NCI-H82 treated with DMSO at 0.1 percent for 48 hours (cell line): ENCODE measurements around the gene SLC9A9.

Experiments used
- DNase-seq: peaks from one replicate; lab custom pipeline; 2025; ENCODE audit not compliant: unreplicated experiment; lab: John Stamatoyannopoulos, UW

SLC9A9 gene

DNA sequence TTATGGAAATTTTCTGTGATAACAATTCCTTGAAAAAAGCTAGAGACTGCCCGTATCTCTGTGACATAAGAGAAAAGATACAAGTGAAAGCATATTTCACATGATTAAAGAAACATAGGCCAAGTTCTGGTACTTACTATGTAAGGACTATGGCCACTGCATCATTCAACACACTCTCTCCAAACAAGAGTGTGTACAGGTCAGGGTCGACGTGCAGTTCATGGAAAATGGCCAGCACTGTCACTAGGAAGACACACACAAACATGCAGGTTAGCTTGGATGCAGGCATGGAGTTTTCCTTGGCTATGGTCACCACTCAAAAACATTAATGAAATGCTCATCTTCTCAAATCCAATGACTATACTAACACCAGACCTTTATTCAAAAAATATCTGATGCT is 196.2 kb downstream of the SLC9A9 start:
- no peak for DNase-seq

- DNase-seq = no peak
Measured at GRCh38 chr3:143650827-143651226, 197.4 kb downstream of the SLC9A9 start.

- no peak for DNase-seq
Measured at GRCh38 chr3:143650120-143650519, 198.1 kb downstream of the SLC9A9 start.

DNA sequence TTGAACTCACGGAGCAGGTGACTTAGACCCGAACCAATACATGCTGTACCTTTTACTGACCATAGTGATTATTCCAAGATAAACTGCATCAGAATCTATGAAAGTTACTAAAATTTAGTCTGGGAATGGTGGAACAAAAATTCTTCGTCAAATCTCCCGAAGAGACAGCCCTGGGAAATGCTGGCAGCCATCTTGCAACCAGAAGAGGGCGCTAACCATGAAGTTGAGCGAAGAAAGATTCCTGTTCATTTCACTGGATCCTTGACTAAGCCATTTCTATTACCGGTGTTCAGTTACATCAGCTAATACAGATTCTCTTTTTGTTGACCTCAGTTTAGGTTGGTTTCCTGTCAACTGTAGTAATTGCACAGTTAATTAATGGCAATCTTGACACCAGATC is 199.6 kb downstream of the SLC9A9 start:
- no peak for DNase-seq

DNA sequence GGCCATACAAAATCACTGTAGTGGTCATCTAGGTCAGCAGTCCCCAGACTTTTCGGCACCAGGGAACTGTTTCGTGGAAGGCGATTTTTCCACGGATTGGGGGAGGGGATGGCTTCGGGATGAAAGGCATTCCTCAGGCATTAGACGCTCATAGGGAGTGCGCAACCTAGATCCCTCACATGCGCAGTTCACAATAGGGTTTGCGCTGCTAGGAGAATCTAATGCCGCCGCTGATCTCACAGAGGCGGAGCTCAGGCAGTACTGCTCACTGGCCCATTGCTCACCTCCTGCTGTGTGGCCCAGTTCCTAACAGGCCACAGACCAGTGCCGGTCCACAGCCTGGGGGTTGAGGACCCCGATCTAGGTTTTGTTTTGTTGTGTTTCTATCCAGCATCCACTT is 200.1 kb downstream of the SLC9A9 start:
- no peak for DNase-seq

- no peak for DNase-seq
Measured at GRCh38 chr3:143644370-143645089, 203.7 kb downstream of the SLC9A9 start.

DNA sequence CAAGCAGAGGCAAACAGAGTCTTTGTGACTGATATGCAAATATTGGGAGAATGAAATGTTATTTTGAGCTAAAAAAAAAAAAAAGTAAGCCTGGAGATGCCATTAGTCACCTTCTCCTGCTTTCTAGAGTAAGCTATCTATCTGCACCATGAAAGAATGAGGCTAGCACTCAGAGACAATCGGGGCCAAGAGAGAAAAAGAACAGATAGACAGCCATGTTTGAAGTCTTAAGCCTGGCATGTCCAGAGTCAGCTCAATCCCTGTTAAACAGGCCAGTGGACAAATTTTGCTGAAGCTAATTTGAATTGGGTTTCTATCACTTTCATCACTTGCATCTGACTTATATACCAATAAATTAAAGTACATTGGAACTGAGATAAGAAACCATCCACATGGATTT is 204.4 kb downstream of the SLC9A9 start:
- no peak for DNase-seq

DNA sequence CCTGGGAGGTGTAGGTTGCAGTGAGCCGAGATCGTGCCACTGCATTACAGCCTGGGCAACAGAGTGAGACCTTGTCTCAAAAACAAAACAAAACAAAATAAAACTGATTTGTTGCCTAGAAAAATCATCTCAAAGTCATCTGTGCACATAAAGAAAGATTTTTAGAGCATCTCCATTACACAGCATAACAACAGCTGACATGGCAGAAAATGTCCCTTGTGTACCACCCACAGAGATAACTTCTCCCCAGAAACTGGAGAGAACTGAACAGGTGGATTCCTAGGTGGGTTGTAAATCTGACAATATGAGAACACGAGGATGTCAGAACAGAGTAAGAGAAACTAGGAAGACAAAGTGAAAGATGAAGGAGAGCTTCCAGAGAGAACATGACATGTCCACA is 207.5 kb downstream of the SLC9A9 start:
- DNase-seq = no peak

DNA sequence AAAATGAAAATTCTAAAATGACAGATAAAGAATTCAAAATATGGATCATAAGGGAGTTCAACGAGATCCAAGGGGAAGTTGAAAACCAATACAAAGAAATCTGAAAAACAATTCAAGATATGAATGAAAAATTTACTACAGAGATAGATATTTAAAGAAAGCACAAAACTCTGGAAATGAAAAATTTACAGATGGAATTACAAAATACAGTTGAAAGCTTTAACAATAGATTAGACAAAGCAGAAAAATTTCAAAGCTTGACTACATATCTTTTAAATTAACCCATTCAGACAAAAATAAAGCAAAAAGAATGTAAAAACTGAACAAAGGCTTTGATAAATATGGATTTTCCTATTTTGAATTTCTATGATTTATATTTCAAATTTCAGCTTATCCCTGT is 211.1 kb downstream of the SLC9A9 start:
- DNase-seq = no peak

DNA sequence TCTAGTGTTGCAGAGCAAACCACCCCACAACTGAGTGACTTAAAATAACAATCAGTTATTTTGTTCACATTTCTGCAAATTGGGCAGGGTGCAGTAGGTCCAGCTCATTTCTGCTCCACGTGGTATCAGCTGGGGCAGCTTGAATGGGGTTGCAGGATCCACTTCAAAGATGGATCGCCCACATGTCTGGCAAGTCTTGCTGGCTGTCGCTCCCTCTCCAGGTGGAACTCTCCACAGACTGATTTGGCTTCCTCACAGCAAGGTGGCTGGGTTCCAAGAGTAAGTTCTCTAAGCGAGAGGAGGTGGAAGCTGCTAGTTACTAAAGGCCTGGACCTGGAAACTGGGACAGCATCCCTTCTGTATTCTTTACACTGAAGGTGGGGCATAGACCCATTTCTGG is 213.3 kb downstream of the SLC9A9 start:
- DNase-seq = no peak

DNA sequence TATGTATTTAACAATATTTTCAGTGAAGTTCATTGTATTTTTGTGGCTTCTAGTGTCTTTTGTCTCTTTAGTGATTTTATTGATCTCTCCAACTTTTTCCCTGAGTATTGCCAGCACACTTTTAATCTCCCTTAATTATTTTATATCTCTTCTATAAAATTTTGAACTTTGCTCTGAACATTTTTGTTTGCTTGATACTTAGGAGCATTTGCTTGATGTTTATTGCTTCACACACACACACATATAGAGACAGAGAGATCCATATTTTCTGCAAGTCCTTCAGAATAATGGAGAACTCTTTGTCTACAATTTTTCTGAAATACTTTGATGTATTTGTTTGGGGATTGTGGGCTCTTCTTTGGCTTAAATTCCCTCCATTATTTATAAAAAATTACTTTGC is 213.8 kb downstream of the SLC9A9 start:
- no peak for DNase-seq

DNA sequence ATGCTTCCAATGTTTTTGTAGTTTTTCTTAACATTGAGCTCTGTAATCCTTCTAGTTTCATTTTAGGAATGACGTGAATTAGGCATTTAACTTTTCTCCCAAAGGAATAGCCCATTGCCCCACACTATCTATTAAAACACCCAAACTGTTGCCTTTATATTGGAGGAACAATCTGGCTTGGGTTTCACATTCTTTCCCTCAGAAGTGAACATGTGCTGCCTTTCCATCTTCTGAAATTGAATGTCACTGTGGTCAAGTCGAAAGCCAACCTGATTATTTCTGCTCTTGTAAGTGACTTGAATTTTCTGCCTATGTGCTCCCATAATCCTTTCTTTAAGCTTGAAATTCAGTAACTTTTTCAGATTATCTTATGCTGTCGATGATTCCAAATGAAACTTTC is 214.5 kb downstream of the SLC9A9 start:
- DNase-seq = no peak

DNA sequence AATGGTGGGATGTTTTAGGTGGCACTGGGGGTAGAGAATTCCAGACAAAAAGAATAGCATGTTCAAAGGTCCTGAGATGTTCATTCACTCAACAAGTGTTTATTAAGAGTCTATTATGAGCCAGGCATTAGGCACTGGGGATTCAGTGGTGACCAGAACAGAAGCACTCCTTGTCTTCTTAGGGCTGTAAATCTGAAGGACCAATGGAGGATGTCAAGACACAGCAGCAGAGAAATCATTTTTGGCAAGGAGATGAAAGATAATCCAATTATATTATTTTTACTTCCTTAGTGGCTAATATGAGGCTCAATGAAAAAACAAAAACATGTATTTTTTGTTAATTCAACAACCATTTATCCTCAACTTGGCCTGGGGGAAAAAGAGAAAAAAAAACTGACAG is 218.5 kb downstream of the SLC9A9 start:
- no peak for DNase-seq

DNA sequence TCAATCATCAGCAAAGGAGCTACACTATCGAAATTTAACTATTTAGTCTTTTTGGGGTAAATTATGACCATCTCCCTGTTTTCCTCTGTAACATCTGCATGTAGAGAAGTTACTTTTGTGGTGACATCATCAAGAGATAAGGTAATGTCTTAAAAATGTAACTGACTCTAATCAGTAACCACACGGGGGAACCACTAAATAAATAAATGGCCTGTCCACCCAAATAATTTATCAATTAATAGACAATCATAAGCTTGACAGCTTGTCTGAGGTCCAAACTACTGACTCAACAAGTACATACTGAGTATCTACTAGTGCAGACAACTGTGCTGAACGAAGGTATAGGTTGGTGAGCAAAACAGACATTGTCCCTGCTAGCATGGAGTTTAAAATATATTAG is 219.3 kb downstream of the SLC9A9 start:
- DNase-seq = no peak

DNA sequence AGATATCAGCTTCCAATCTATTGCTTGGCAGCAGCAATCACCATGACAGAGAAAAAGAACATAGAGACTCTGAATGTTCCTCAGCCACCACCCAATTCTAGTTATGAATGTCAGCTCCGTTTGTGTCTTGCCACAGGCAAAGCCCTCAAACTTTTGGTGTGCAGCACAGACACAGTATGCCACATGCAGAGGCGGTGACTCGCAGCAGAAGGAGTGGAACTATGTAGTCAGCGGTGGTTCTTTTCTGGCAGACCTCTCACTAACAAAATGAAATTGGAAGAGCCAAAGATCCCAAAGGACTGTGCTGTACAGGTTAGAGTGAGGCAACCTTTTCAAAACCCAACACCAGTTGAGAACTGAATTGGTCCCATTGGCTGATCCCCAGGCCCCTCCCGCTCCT is 220.9 kb downstream of the SLC9A9 start:
- DNase-seq = no peak

- DNase-seq = no peak
Measured at GRCh38 chr3:143619231-143619630, 229.0 kb downstream of the SLC9A9 start.

DNA sequence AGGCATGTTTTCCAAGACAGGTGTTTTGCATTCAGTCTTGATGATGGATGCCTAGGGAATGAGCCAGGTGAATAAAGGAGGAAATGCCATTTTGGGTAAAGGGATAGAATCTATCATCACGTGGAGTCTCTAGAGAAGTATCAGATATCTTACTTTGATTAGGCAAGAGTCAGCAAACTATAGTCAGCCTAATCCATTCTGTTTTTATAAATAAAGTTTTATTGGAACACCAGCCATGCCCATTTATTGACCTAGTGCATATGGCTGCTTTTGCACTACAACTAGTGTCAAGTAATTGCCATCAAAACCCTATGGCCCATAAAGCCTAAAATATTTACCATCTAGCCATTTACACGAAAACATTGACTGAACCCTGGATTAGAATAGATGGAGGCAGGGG is 231.2 kb downstream of the SLC9A9 start:
- DNase-seq = no peak

- no peak for DNase-seq
Measured at GRCh38 chr3:143613226-143613625, 235.0 kb downstream of the SLC9A9 start.

- no peak for DNase-seq
Measured at GRCh38 chr3:143612541-143612940, 235.7 kb downstream of the SLC9A9 start.

GRCh38 chr3:143608966-143609365 is 239.3 kb downstream of the SLC9A9 start:
- no peak for DNase-seq

GRCh38 chr3:143605233-143605950 is 242.9 kb downstream of the SLC9A9 start:
- no peak for DNase-seq

GRCh38 chr3:143604402-143605185 is 243.7 kb downstream of the SLC9A9 start:
- DNase-seq = no peak
